HL-60 (cell line): ENCODE data around the gene ADTRP.
A peak's percentile ranks its signal among the peaks of the same experiment; 100 is the strongest.

Experiments used
- DNase-seq, 2 experiments: peaks; one replicate each; pipeline ENCODE4 v3.0.0-alpha.2; 2010 to 2020; ENCODE audit warnings: low read depth in 1 of 2, low spot score in 1 of 2
- H3K27ac ChIP-seq: fragments of 250-450 bp; sonication (Bioruptor Pico); replicated peaks from 2 replicates; pipeline ENCODE4 v1.5.1; 2020; ENCODE audit warnings: mild to moderate bottlenecking, moderate library complexity
- H3K27me3 ChIP-seq: fragments of 250-450 bp; sonication (Bioruptor Pico); 2 replicates; pipeline ENCODE4 v1.5.1; 2021; ENCODE audit warnings: mild to moderate bottlenecking, moderate library complexity; ENCODE audit not compliant: insufficient read depth, poor library complexity, severe bottlenecking
- H3K4me3 ChIP-seq: replicated peaks from 2 replicates; pipeline ENCODE4 v1.5.1; 2011; ENCODE audit warnings: mild to moderate bottlenecking, control low read depth, low read length; ENCODE audit not compliant: insufficient read depth
- GABPA ChIP-seq: IDR thresholded peaks from 2 replicates; pipeline ENCODE4 v1.6.1; 2012; ENCODE audit warnings: low read depth
- POLR2AphosphoS5 ChIP-seq: IDR thresholded peaks from 2 replicates; pipeline ENCODE4 v1.6.1; 2012; ENCODE audit warnings: low read depth
- SPI1 ChIP-seq: IDR thresholded peaks from 2 replicates; pipeline ENCODE4 v1.6.1; 2012; ENCODE audit warnings: low read depth, mild to moderate bottlenecking, borderline replicate concordance
- TF ChIP-seq, protein P1 (sequence below): IDR thresholded peaks from 2 replicates; pipeline ENCODE4 v1.6.1; 2012; ENCODE audit warnings: low read depth; ENCODE audit not compliant: insufficient replicate concordance
- TF ChIP-seq, protein P2 (sequence below): IDR thresholded peaks from one replicate; pipeline ENCODE4 v1.5.1; 2011; ENCODE audit warnings: low read length, control low read depth, inconsistent platforms; ENCODE audit not compliant: insufficient read depth

ADTRP gene

DNA sequence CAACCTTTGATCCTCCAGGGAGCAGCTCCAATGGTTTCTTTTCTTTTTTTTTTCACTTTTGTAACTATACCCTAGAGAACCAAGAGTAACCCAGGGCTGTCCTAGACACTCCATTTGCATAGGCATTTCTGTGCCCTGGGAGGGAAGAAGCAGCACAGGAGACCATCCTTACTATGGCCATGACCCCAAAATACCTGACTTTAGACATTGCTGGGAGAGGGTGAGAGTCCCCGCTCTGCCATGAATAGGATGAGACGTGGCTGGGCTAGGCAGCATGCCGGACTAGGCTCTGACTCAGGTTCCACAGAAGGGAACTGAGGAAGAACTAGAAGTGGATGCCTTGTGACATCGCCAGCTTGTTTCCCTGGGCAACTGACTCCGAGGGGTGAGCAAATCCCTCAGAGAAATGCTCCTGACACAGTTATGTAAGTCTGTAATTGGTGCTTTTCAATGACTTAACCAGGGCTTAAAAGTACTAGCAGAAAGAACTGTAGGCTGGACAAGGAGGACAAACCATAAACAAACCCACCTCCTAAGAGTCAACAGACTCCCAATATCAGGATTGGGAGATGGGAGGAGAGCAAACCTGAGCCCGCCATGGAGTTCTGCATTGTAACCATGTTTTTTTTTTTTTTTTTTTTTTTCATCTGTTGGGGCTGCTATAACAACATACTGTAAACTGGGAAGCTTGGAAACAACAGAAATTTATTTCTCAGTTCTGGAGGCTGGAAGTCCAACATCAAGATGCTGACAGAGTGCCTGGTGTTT, 910 bp upstream of the ADTRP start:
- no peak for TF ChIP-seq POLR2AphosphoS5
- no peak for TF ChIP-seq SPI1
- TF ChIP-seq, protein P1, sequence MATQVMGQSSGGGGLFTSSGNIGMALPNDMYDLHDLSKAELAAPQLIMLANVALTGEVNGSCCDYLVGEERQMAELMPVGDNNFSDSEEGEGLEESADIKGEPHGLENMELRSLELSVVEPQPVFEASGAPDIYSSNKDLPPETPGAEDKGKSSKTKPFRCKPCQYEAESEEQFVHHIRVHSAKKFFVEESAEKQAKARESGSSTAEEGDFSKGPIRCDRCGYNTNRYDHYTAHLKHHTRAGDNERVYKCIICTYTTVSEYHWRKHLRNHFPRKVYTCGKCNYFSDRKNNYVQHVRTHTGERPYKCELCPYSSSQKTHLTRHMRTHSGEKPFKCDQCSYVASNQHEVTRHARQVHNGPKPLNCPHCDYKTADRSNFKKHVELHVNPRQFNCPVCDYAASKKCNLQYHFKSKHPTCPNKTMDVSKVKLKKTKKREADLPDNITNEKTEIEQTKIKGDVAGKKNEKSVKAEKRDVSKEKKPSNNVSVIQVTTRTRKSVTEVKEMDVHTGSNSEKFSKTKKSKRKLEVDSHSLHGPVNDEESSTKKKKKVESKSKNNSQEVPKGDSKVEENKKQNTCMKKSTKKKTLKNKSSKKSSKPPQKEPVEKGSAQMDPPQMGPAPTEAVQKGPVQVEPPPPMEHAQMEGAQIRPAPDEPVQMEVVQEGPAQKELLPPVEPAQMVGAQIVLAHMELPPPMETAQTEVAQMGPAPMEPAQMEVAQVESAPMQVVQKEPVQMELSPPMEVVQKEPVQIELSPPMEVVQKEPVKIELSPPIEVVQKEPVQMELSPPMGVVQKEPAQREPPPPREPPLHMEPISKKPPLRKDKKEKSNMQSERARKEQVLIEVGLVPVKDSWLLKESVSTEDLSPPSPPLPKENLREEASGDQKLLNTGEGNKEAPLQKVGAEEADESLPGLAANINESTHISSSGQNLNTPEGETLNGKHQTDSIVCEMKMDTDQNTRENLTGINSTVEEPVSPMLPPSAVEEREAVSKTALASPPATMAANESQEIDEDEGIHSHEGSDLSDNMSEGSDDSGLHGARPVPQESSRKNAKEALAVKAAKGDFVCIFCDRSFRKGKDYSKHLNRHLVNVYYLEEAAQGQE, result no peak
- no peak for TF ChIP-seq GABPA
- TF ChIP-seq, protein P2, sequence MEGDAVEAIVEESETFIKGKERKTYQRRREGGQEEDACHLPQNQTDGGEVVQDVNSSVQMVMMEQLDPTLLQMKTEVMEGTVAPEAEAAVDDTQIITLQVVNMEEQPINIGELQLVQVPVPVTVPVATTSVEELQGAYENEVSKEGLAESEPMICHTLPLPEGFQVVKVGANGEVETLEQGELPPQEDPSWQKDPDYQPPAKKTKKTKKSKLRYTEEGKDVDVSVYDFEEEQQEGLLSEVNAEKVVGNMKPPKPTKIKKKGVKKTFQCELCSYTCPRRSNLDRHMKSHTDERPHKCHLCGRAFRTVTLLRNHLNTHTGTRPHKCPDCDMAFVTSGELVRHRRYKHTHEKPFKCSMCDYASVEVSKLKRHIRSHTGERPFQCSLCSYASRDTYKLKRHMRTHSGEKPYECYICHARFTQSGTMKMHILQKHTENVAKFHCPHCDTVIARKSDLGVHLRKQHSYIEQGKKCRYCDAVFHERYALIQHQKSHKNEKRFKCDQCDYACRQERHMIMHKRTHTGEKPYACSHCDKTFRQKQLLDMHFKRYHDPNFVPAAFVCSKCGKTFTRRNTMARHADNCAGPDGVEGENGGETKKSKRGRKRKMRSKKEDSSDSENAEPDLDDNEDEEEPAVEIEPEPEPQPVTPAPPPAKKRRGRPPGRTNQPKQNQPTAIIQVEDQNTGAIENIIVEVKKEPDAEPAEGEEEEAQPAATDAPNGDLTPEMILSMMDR, result no peak
- DNase-seq, result peak in 1 of 2 experiments; percentile 47
- no peak overlapping the region for H3K27ac ChIP-seq
- no peaks in the 10 kb centered on the region for H3K27me3 ChIP-seq
- no peak overlapping the region for H3K4me3 ChIP-seq

DNA sequence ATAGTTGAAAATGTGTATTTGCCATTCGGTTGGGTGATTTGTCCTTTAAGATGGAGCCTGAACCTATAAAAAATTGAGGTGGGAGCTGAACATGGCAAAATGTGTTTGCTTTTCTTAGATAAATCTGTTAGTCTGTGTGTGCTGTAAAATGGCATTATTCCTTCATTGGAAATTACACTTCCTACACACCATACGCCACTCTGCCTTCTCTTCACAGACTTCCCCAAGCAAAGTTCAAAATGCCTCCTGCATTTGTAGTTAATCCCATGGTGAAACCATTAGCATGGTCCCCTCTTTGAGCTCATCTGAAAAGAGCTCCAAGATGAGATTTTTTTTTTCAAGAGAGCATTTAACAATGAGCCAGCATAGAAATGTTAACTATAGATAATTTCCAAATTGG, 567 bp downstream of the ADTRP start:
- no peak for DNase-seq
- Histone ChIP-seq H3K27ac (no peak overlapping the region), H3K27me3 (no peaks in the 10 kb centered on the region), H3K4me3 (no peak overlapping the region)
- no peak for TF ChIP-seq GABPA
- TF ChIP-seq, protein P1, result no peak
- no peak for TF ChIP-seq POLR2AphosphoS5
- no peak for TF ChIP-seq SPI1
- TF ChIP-seq, protein P2, result no peak

- no peak for DNase-seq
- TF ChIP-seq, protein P2, result no peak
- TF ChIP-seq, protein P1, result no peak
- TF ChIP-seq SPI1 (no peak), GABPA (no peak), POLR2AphosphoS5 (no peak)
- H3K27me3 ChIP-seq, result no peaks in the 10 kb centered on the region
- H3K27ac ChIP-seq, result no peak overlapping the region
- H3K4me3 ChIP-seq, result no peak overlapping the region
Observed at GRCh38 chr6:11775791-11776409, 2.7 kb downstream of the ADTRP start.
